ENCODE results near the gene CASQ1.

The CASQ1 gene

GRCh38 chr1:160149716-160150115 lies 40.7 kb upstream of the CASQ1 start:
- H3K9ac ChIP-seq (ENCODE audit: low read length) = no peak overlapping the region
- no peak overlapping the region for H3K4me3 ChIP-seq (ENCODE audit: insufficient read depth, low read length, poor library complexity, severe bottlenecking)
- no peaks in the 10 kb centered on the region for H3K36me3 ChIP-seq (ENCODE audit: low read length)
- H3K9me2 ChIP-seq (replicated peaks; ENCODE audit: insufficient read depth, low read length) = no peaks in the 10 kb centered on the region
- H3K27me3 ChIP-seq (ENCODE audit: low read length) = no peaks in the 10 kb centered on the region
- H3K27ac ChIP-seq (ENCODE audit: low read depth, low read length) = no peak overlapping the region
- no peaks in the 10 kb centered on the region for H4K20me1 ChIP-seq (ENCODE audit: low read depth, low read length)
- H3K9me3 ChIP-seq (ENCODE audit: insufficient read depth, low read length) = no peaks in the 10 kb centered on the region
- no peak overlapping the region for H2AFZ ChIP-seq (ENCODE audit: low read depth, low read length, severe bottlenecking)
- no peaks in the 10 kb centered on the region for H3F3A ChIP-seq (ENCODE audit: insufficient read depth)
- TF ChIP-seq CTCF (IDR thresholded peaks at IDR 0.05; ENCODE audit: insufficient read depth, low read length, poor library complexity, severe bottlenecking) (no peak), EZH2phosphoT487 (conservative IDR thresholded peaks at IDR 0.05; ENCODE audit: low read length) (no peak)
- no peak overlapping the region for H3K4me2 ChIP-seq (ENCODE audit: low read depth, low read length, poor library complexity, severe bottlenecking)
- no peaks in the 10 kb centered on the region for H3K79me2 ChIP-seq (ENCODE audit: insufficient read depth, low read length)

DNA sequence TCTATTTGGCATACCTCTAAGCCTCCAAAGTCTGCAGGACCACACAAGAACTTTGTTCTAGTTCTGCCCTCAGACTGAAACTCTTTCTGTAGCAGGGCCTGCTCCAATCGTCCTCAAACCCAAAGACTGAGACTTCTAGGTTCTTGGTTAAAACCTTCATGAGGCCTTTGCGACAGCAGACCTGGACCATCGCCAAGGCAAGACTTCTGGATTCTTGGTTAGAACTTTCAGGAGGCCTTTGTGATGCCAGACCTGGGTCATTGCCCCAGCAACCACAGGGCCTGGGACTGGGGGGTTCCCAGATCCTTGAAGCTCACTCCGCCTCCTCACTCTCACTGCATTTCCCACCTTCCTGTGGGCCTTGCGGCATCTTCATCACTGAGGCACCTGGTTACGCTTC lies 39.1 kb upstream of the CASQ1 start, which contains the start of gene ATP1A4:
ATP1A4 (plus strand) TSS at position 301 of the 400 bp plus-strand sequence. CDS start 438 bp downstream, outside the sequence.
- H2AFZ ChIP-seq (ENCODE audit: low read depth, low read length, severe bottlenecking) = no peak within 1 kb of the TSS
- no peaks in the 10 kb centered on the region for H3K36me3 ChIP-seq (ENCODE audit: low read length)
- H3K4me3 ChIP-seq (ENCODE audit: insufficient read depth, low read length, poor library complexity, severe bottlenecking) = no peak within 1 kb of the TSS
- TF ChIP-seq CTCF (IDR thresholded peaks at IDR 0.05; ENCODE audit: insufficient read depth, low read length, poor library complexity, severe bottlenecking) = no peak
- TF ChIP-seq EZH2phosphoT487 (conservative IDR thresholded peaks at IDR 0.05; ENCODE audit: low read length) = no peak
- H3K9me3 ChIP-seq (ENCODE audit: insufficient read depth, low read length) = no peaks in the 10 kb centered on the region
- no peaks in the 10 kb centered on the region for H3K79me2 ChIP-seq (ENCODE audit: insufficient read depth, low read length)
- no peaks in the 10 kb centered on the region for H4K20me1 ChIP-seq (ENCODE audit: low read depth, low read length)
- H3F3A ChIP-seq (ENCODE audit: insufficient read depth) = no peaks in the 10 kb centered on the region
- no peaks in the 10 kb centered on the region for H3K9me2 ChIP-seq (replicated peaks; ENCODE audit: insufficient read depth, low read length)
- no peak within 1 kb of the TSS for H3K9ac ChIP-seq (ENCODE audit: low read length)
- H3K27me3 ChIP-seq (ENCODE audit: low read length) = no peaks in the 10 kb centered on the region
- no peak within 1 kb of the TSS for H3K4me2 ChIP-seq (ENCODE audit: low read depth, low read length, poor library complexity, severe bottlenecking)
- H3K27ac ChIP-seq (ENCODE audit: low read depth, low read length) = no peak within 1 kb of the TSS

DNA sequence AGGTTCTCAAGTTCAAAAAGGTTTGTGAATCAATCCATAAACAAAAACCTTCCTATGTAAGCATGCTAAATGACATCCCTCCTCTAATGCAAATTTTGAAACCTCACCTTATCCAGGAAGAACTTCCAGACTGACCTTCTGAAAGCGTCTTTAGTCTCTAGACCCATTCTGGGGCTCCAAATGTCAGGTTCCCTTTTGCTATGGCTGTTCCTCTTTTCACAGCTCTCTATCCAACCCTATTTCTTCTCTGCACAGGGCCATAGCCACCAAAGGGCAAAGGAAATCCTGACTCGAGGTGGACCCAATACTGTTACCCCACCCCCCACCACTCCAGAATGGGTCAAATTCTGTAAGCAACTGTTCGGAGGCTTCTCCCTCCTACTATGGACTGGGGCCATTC lies 35.6 kb upstream of the CASQ1 start:
- TF ChIP-seq EZH2phosphoT487 (conservative IDR thresholded peaks at IDR 0.05; ENCODE audit: low read length) (no peak), CTCF (IDR thresholded peaks at IDR 0.05; ENCODE audit: insufficient read depth, low read length, poor library complexity, severe bottlenecking) (no peak)
- Histone ChIP-seq H3K9ac (ENCODE audit: low read length) (no peak overlapping the region), H2AFZ (ENCODE audit: low read depth, low read length, severe bottlenecking) (no peak overlapping the region), H3K36me3 (ENCODE audit: low read length) (no peaks in the 10 kb centered on the region), H3K27me3 (ENCODE audit: low read length) (no peaks in the 10 kb centered on the region), H3K27ac (ENCODE audit: low read depth, low read length) (no peak overlapping the region), H3K4me2 (ENCODE audit: low read depth, low read length, poor library complexity, severe bottlenecking) (no peak overlapping the region), H3K9me3 (ENCODE audit: insufficient read depth, low read length) (no peaks in the 10 kb centered on the region), H3K4me3 (ENCODE audit: insufficient read depth, low read length, poor library complexity, severe bottlenecking) (no peak overlapping the region), H3K9me2 (replicated peaks; ENCODE audit: insufficient read depth, low read length) (no peaks in the 10 kb centered on the region), H3F3A (ENCODE audit: insufficient read depth) (no peaks in the 10 kb centered on the region), H3K79me2 (ENCODE audit: insufficient read depth, low read length) (no peaks in the 10 kb centered on the region), H4K20me1 (ENCODE audit: low read depth, low read length) (no peaks in the 10 kb centered on the region)
